ENCODE data around the gene GBX2.

DNA sequence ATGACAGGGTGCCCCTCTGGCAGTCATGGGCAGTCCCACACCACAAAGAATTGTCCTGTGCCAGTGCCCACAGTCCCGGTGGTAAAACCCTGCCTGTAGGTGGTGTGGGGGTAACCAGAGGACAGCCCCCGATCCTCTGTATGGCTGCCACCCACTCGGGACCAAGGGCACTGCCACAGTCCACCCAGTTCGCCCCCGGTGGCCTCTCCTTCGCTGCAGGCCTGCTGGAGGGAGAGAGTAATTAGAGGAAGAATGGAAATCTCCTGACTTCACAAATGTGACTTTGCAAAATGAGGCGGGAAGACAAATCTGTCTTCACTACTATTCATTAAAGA, 11.4 kb downstream of the GBX2 start:
- TF ChIP-seq ESRRG (CRISPR knock-in tag; IDR thresholded peaks at IDR 0.05) = no peak
- TF ChIP-seq ZNF565 (CRISPR knock-in tag; conservative IDR thresholded peaks at IDR 0.05; ENCODE audit: low read depth) = no peak
- TF ChIP-seq, protein P1, sequence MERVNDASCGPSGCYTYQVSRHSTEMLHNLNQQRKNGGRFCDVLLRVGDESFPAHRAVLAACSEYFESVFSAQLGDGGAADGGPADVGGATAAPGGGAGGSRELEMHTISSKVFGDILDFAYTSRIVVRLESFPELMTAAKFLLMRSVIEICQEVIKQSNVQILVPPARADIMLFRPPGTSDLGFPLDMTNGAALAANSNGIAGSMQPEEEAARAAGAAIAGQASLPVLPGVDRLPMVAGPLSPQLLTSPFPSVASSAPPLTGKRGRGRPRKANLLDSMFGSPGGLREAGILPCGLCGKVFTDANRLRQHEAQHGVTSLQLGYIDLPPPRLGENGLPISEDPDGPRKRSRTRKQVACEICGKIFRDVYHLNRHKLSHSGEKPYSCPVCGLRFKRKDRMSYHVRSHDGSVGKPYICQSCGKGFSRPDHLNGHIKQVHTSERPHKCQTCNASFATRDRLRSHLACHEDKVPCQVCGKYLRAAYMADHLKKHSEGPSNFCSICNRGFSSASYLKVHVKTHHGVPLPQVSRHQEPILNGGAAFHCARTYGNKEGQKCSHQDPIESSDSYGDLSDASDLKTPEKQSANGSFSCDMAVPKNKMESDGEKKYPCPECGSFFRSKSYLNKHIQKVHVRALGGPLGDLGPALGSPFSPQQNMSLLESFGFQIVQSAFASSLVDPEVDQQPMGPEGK (CRISPR knock-in tag; IDR thresholded peaks at IDR 0.05; ENCODE audit: borderline replicate concordance) = no peak
- TF ChIP-seq, protein P2, sequence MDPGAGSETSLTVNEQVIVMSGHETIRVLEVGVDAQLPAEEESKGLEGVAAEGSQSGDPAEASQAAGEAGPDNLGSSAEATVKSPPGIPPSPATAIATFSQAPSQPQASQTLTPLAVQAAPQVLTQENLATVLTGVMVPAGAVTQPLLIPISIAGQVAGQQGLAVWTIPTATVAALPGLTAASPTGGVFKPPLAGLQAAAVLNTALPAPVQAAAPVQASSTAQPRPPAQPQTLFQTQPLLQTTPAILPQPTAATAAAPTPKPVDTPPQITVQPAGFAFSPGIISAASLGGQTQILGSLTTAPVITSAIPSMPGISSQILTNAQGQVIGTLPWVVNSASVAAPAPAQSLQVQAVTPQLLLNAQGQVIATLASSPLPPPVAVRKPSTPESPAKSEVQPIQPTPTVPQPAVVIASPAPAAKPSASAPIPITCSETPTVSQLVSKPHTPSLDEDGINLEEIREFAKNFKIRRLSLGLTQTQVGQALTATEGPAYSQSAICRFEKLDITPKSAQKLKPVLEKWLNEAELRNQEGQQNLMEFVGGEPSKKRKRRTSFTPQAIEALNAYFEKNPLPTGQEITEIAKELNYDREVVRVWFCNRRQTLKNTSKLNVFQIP (CRISPR knock-in tag; IDR thresholded peaks at IDR 0.05; ENCODE audit: borderline replicate concordance, low read depth) = no peak
- TF ChIP-seq ZNF8 (CRISPR knock-in tag; IDR thresholded peaks at IDR 0.05) = no peak
